ENCODE results near the gene ANKRD34B. TPM values are rescaled to one million over a fixed set of nuclear protein-coding genes. Genes with fewer than 3 reads are reported as not detected.

ANKRD34B gene
- total and polyA plus RNA-seq, 12 donors, result 0.04 to 0.08 TPM; not detected in 10

- H3K9me3 ChIP-seq (replicated peaks in 1 of 3), result no peaks in the 10 kb centered on the region
- no peak overlapping the region for H3K27ac ChIP-seq
- no peak for DNase-seq
- TF ChIP-seq CTCF (IDR thresholded peaks at IDR 0.05), result no peak
- 77 to 79% (median 78%) methylated on average over 5 of the region's 5 CpGs for WGBS, 4 donors
- peaks cover 4 to 14% of the 10 kb centered on the region in 2 donors for H3K4me1 ChIP-seq (replicated peaks in 1 of 2)
- no peak overlapping the region for H3K4me3 ChIP-seq
- no peaks in the 10 kb centered on the region for H3K36me3 ChIP-seq (replicated peaks in 1 of 2)
- intact Hi-C loops (cut with DNase I), result no loop called here
- peaks cover 17% of the 10 kb centered on the region for H3K27me3 ChIP-seq
Measured at GRCh38 chr5:80565330-80565729, 4.8 kb downstream of the ANKRD34B start.

- WGBS, 4 donors, result 87 to 94% (median 91%) methylated on average over 4 of the region's 4 CpGs
- intact Hi-C loops (cut with DNase I), result no loop called here
Measured at GRCh38 chr5:80559244-80559643, 10.8 kb downstream of the ANKRD34B start.

GRCh38 chr5:80555099-80555498 lies 15.0 kb downstream of the ANKRD34B start:
- Histone ChIP-seq H3K4me1 (replicated peaks in 1 of 2) (no peaks in the 10 kb centered on the region), H3K9me3 (replicated peaks in 1 of 3) (no peaks in the 10 kb centered on the region), H3K27me3 (peaks cover 6% of the 10 kb centered on the region), H3K36me3 (replicated peaks in 1 of 2) (no peaks in the 10 kb centered on the region), H3K27ac (no peak overlapping the region), H3K4me3 (no peak overlapping the region)
- WGBS, 4 donors, result 71 to 83% (median 78%) methylated on average over 4 of the region's 4 CpGs
- no peak for TF ChIP-seq POLR2A (IDR thresholded peaks at IDR 0.05)
- no peak for TF ChIP-seq CTCF (IDR thresholded peaks at IDR 0.05)
- intact Hi-C loops (cut with DNase I), result no loop called here
- no peak for DNase-seq

More at GRCh38 chr5:80559244-80559643, 10.8 kb downstream of the ANKRD34B start:
- Histone ChIP-seq H3K4me3 (no peak overlapping the region), H3K9me3 (replicated peaks in 1 of 3) (no peaks in the 10 kb centered on the region), H3K4me1 (replicated peaks in 1 of 2) (no peaks in the 10 kb centered on the region), H3K27me3 (peaks cover 10% of the 10 kb centered on the region), H3K36me3 (replicated peaks in 1 of 2) (no peaks in the 10 kb centered on the region), H3K27ac (no peak overlapping the region)
- no peak for DNase-seq
- TF ChIP-seq POLR2A (IDR thresholded peaks at IDR 0.05) (no peak), CTCF (IDR thresholded peaks at IDR 0.05) (no peak)

GRCh38 chr5:80554646-80555045 lies 15.4 kb downstream of the ANKRD34B start:
- Histone ChIP-seq H3K36me3 (replicated peaks in 1 of 2) (no peaks in the 10 kb centered on the region), H3K27me3 (peaks cover 5% of the 10 kb centered on the region), H3K9me3 (replicated peaks in 1 of 3) (no peaks in the 10 kb centered on the region), H3K27ac (no peak overlapping the region), H3K4me3 (no peak overlapping the region), H3K4me1 (replicated peaks in 1 of 2) (no peaks in the 10 kb centered on the region)
- intact Hi-C loops (cut with DNase I), result no loop called here
- WGBS, 4 donors, result 52 to 63% (median 58%) methylated on average over 4 of the region's 4 CpGs
- DNase-seq, result no peak
- TF ChIP-seq POLR2A (IDR thresholded peaks at IDR 0.05) (no peak), CTCF (IDR thresholded peaks at IDR 0.05) (no peak)

Measured in adrenal gland (tissue), 12 donors.